H1 (cell line): Measurements from ENCODE around the gene KLHL17. TPM values are rescaled to one million over a fixed set of nuclear protein-coding genes. Genes with fewer than 3 reads are reported as not detected.

ENCODE experiments used
- CTCF ChIA-PET: fragments of 300-600 bp; sonication (Branson Sonifier 250); formaldehyde crosslinking; loops from one replicate; lab custom pipeline; 2021; ENCODE audit not compliant: partially characterized antibody; lab: Charles Lee
- POLR2A ChIA-PET: fragments of 300-600 bp; sonication (Branson Sonifier 250); formaldehyde crosslinking; loops from one replicate; lab custom pipeline; 2021; ENCODE audit warnings: inconsistent platforms; ENCODE audit not compliant: partially characterized antibody; lab: Charles Lee
- DNase-seq, 2 experiments: peaks; one replicate each; pipeline versions ENCODE4 v3.0.0 to v3.0.0-alpha.2; 2010 to 2022; ENCODE audit warnings: low spot score in 2 of 2, low read depth in 1 of 2, mixed read lengths in 1 of 2
- FAIRE-seq: peaks from 2 replicates; lab custom pipeline; 2011; peaks lifted over from hg19 to GRCh38; lab: Jason Lieb, UNC
- H2AFZ ChIP-seq: 2 replicates; pipeline ENCODE4 v1.8.1; 2012; ENCODE audit warnings: low read length, inconsistent platforms
- H2AK5ac ChIP-seq: 2 replicates; pipeline ENCODE4 v1.6.1; 2013; ENCODE audit warnings: low read depth, low read length
- H2BK120ac ChIP-seq: replicated peaks from 2 replicates; pipeline ENCODE3; 2013; ENCODE audit warnings: low read depth, low read length, inconsistent platforms
- H2BK12ac ChIP-seq: 2 replicates; pipeline ENCODE4 v1.6.1; 2013; ENCODE audit warnings: low read depth, low read length
- H2BK15ac ChIP-seq: 2 replicates; pipeline ENCODE4 v1.6.1; 2013; ENCODE audit warnings: low read length
- H2BK20ac ChIP-seq: 2 replicates; pipeline ENCODE4 v1.6.1; 2013; ENCODE audit warnings: low read length
- H2BK5ac ChIP-seq: 2 replicates; pipeline ENCODE4 v1.6.1; 2013; ENCODE audit warnings: low read depth, low read length
- H3K14ac ChIP-seq: 2 replicates; pipeline ENCODE4 v1.6.1; 2013; ENCODE audit warnings: inconsistent platforms; ENCODE audit not compliant: insufficient read length
- H3K18ac ChIP-seq: 2 replicates; pipeline ENCODE4 v1.6.1; 2013; ENCODE audit warnings: low read length; ENCODE audit errors: extremely low read depth
- H3K23ac ChIP-seq: 2 replicates; pipeline ENCODE4 v1.6.1; 2013; ENCODE audit warnings: inconsistent platforms; ENCODE audit not compliant: insufficient read length
- H3K23me2 ChIP-seq: 2 replicates; pipeline ENCODE4 v1.6.1; 2013; ENCODE audit warnings: low read depth, low read length
- H3K27ac ChIP-seq: 2 replicates; pipeline ENCODE4 v1.6.1; 2011; ENCODE audit warnings: low read depth, low read length, inconsistent platforms
- H3K27me3 ChIP-seq, 4 experiments: replicated peaks in 1 of 4; 1 replicate in 1 of 4; 2 replicates in 3 of 4; pipeline versions ENCODE4 v1.6.1 to v1.8.1; 2011 to 2013; ENCODE audit warnings: low read length in 3 of 4, mild to moderate bottlenecking in 3 of 4, inconsistent platforms in 2 of 4, mixed read lengths in 2 of 4, moderate library complexity in 1 of 4; ENCODE audit not compliant: control insufficient read depth in 3 of 4, insufficient read depth in 3 of 4; ENCODE audit errors: extremely low read depth in 1 of 4
- H3K36me3 ChIP-seq, 4 experiments: 2 replicates each; pipeline versions ENCODE4 v1.6.1 to v1.8.1; 2011 to 2013; ENCODE audit warnings: mild to moderate bottlenecking in 4 of 4, low read length in 3 of 4, moderate library complexity in 2 of 4, control low read depth in 1 of 4, inconsistent platforms in 1 of 4; ENCODE audit not compliant: insufficient read depth in 4 of 4, control insufficient read depth in 2 of 4
- H3K4ac ChIP-seq: replicated peaks from 2 replicates; pipeline ENCODE3; 2013; ENCODE audit warnings: low read length, low read depth, mixed read lengths, inconsistent platforms; ENCODE audit not compliant: insufficient read length
- H3K4me1 ChIP-seq, 4 experiments: replicated peaks in 1 of 4; 1 replicate in 1 of 4; 2 replicates in 3 of 4; pipeline versions ENCODE4 v1.6.1 to v1.8.1; 2011 to 2013; ENCODE audit warnings: low read length in 3 of 4, inconsistent platforms in 2 of 4, mixed read lengths in 1 of 4; ENCODE audit not compliant: insufficient read depth in 4 of 4, control insufficient read depth in 3 of 4
- H3K4me2 ChIP-seq, 2 experiments: 2 replicates each; pipeline versions ENCODE4 v1.6.1 to v1.8.1; 2011 to 2013; ENCODE audit warnings: low read depth in 2 of 2, low read length in 2 of 2, control low read depth in 1 of 2, inconsistent platforms in 1 of 2, mild to moderate bottlenecking in 1 of 2; ENCODE audit not compliant: insufficient read depth in 1 of 2
- H3K4me3 ChIP-seq, 4 experiments: fragments of 200-600, 300-600 bp in 1 of 4; sonication (generic), shearing (Covaris generic), sonication (Bioruptor Twin) in 1 of 4; 2 replicates each; pipeline versions ENCODE4 v1.5.1 to v1.8.1; 2011 to 2016; ENCODE audit warnings: low read length in 4 of 4, low read depth in 3 of 4, control low read depth in 2 of 4, inconsistent platforms in 2 of 4, mild to moderate bottlenecking in 2 of 4, mixed read lengths in 1 of 4, moderate library complexity in 1 of 4; ENCODE audit not compliant: insufficient read depth in 2 of 4; ENCODE audit errors: extremely low read depth in 1 of 4
- H3K56ac ChIP-seq: replicated peaks from 2 replicates; pipeline ENCODE3; 2013; ENCODE audit warnings: low read depth, mild to moderate bottlenecking, mixed read lengths, low read length, inconsistent platforms; ENCODE audit not compliant: insufficient read length
- H3K79me1 ChIP-seq: 2 replicates; pipeline ENCODE4 v1.6.1; 2013; ENCODE audit warnings: low read depth, low read length, control low read depth
- H3K79me2 ChIP-seq, 2 experiments: 2 replicates each; pipeline versions ENCODE4 v1.6.1 to v1.8.1; 2012 to 2013; ENCODE audit warnings: low read length in 2 of 2, mild to moderate bottlenecking in 2 of 2, inconsistent platforms in 1 of 2; ENCODE audit not compliant: insufficient read depth in 2 of 2, control insufficient read depth in 1 of 2
- H3K9ac ChIP-seq, 4 experiments: replicated peaks in 1 of 4; 1 replicate in 1 of 4; 2 replicates in 3 of 4; pipeline versions ENCODE4 v1.6.1 to v1.8.1; 2011 to 2013; ENCODE audit warnings: low read depth in 3 of 4, low read length in 3 of 4, control low read depth in 2 of 4, mild to moderate bottlenecking in 2 of 4, moderate library complexity in 2 of 4, inconsistent platforms in 1 of 4; ENCODE audit errors: extremely low read depth in 1 of 4
- H3K9me3 ChIP-seq, 2 experiments: 2 replicates each; pipeline versions ENCODE4 v1.6.1 to v1.8.1; 2012 to 2013; ENCODE audit warnings: mild to moderate bottlenecking in 2 of 2, moderate library complexity in 2 of 2, control low read depth in 1 of 2, inconsistent platforms in 1 of 2, low read depth in 1 of 2, low read length in 1 of 2, mixed read lengths in 1 of 2; ENCODE audit not compliant: insufficient read depth in 2 of 2
- H4K20me1 ChIP-seq, 2 experiments: replicated peaks in 1 of 2; 2 replicates each; pipeline versions ENCODE3 to v1.8.1; 2011 to 2013; ENCODE audit warnings: inconsistent platforms in 2 of 2, low read length in 2 of 2, mild to moderate bottlenecking in 1 of 2; ENCODE audit not compliant: insufficient read depth in 2 of 2, control insufficient read depth in 1 of 2
- H4K5ac ChIP-seq: 2 replicates; pipeline ENCODE4 v1.6.1; 2013; ENCODE audit warnings: low read length, low read depth, mixed read lengths, inconsistent platforms; ENCODE audit not compliant: insufficient read length
- H4K8ac ChIP-seq: 2 replicates; pipeline ENCODE4 v1.8.0; 2013; ENCODE audit warnings: mild to moderate bottlenecking, moderate library complexity, low read length, inconsistent platforms; ENCODE audit not compliant: insufficient read depth; ENCODE audit errors: extremely low read depth
- H4K91ac ChIP-seq: replicated peaks from 2 replicates; pipeline ENCODE3; 2013; ENCODE audit warnings: low read length, mixed read lengths, inconsistent platforms; ENCODE audit not compliant: insufficient read length
- CTBP2 ChIP-seq: IDR thresholded peaks from 2 replicates; pipeline ENCODE4 v1.7.0; 2011; ENCODE audit warnings: borderline replicate concordance, mild to moderate bottlenecking, moderate library complexity, mixed read lengths, low read length; ENCODE audit not compliant: insufficient read depth, insufficient read length
- HDAC6 ChIP-seq: IDR thresholded peaks from one replicate; pipeline ENCODE4 v1.7.1; 2012; ENCODE audit warnings: low read depth, mild to moderate bottlenecking, inconsistent platforms, low read length, moderate library complexity
- POLR2AphosphoS5 ChIP-seq: IDR thresholded peaks from 2 replicates; pipeline ENCODE4 v1.6.1; 2011; ENCODE audit warnings: low read depth, low read length
- RAD21 ChIP-seq, 2 experiments: IDR thresholded peaks in 1 of 2; conservative IDR thresholded peaks in 1 of 2; 2 replicates each; pipeline ENCODE4 v1.6.1; 2011; ENCODE audit warnings: low read depth in 2 of 2, low read length in 2 of 2, improper control_type of control experiment in 1 of 2, inconsistent platforms in 1 of 2, mild to moderate bottlenecking in 1 of 2, moderate library complexity in 1 of 2
- WGBS, 2 experiments: shearing (Covaris generic) in 1 of 2; methylation state at CpG; one replicate each; pipeline versions ENCODE4 v1.1.6 to v1.1.7; 2013 to 2015; ENCODE audit warnings: low lambda C conversion rate in 2 of 2, mixed read lengths in 2 of 2, inconsistent platforms in 1 of 2, low coverage in 1 of 2, missing lambda C conversion rate in 1 of 2; ENCODE audit not compliant: insufficient replicate concordance in 2 of 2, insufficient coverage in 1 of 2, insufficient read length in 1 of 2; ENCODE audit errors: extremely low coverage in 1 of 2, missing lambda C conversion rate in 1 of 2; 5-methylcytosine and 5-hydroxymethylcytosine counted together
- polyA plus RNA-seq, 7 experiments: library from polyadenylated mRNA; depleted of rRNA in 3 of 7; stranded (reverse) in 5 of 7; unstranded in 2 of 7; fragments of >200 nt in 5 of 7; fragments of 200-250 nt in 2 of 7; gene quantifications; 1 replicate in 5 of 7; 2 replicates in 1 of 7; 4 replicates in 1 of 7; pipeline versions ENCODE4 v1.2.1 to v1.2.3, GENCODE V29; 2011 to 2013; ENCODE audit warnings: missing spikeins in 2 of 7, mixed read lengths in 2 of 7
- total RNA-seq: library from RNA; stranded (reverse); fragmentation: NEBNext Ultra II Directional; extraction: Animal tissue kit (Norgen Biotek cat#: 25700); gene quantifications from 2 replicates; pipeline ENCODE4 v1.2.1, GENCODE V29; 2021

KLHL17 gene
- total and polyA plus RNA-seq, 2 of the 8 experiments (the other 6 are each of a cell fraction or from before 2014, with no cell fraction given), result 32.6 to 36.1 TPM

DNA sequence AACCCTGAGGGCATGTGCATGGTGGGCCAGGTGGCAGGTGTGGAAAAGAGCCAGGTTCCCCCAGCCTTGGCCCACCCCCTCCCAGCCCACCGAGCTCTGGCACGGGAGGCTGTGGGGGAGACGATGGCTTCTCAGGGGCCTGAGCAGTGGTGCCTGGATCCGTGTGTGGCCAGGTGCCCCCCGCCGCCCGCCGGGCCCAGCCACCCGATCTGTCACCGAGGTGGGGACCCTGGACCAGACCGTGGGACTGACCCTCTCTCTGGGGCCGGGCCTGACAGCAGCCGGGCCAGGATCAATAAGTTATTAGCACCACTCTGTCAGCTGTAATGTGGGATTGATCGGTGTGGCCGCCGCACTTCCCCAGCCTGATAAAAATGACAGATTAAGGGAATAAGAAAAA, 22.9 kb upstream of the KLHL17 start:
- Histone ChIP-seq H2BK15ac (no peak overlapping the region), H3K27me3 (peaks cover 77 to 86% (median 84%) of the 10 kb centered on the region in 4 experiments), H3K79me2 (no peaks in the 10 kb centered on the region), H4K91ac (no peak overlapping the region), H3K36me3 (peaks cover 0 to 4% (median 0%) of the 10 kb centered on the region in 4 experiments; a peak in 1 of 8 replicates), H2BK12ac (no peak overlapping the region), H3K9me3 (no peaks in the 10 kb centered on the region), H3K14ac (no peak overlapping the region), H3K27ac (no peak overlapping the region), H2AFZ (no peak overlapping the region), H4K8ac (no peak overlapping the region), H2AK5ac (no peak overlapping the region), H3K56ac (no peak overlapping the region), H2BK20ac (no peak overlapping the region), H3K23ac (no peak overlapping the region), H3K79me1 (no peaks in the 10 kb centered on the region), H4K20me1 (peaks cover 10 to 28% of the 10 kb centered on the region in 2 experiments), H4K5ac (no peak overlapping the region), H3K4me2 (no peak overlapping the region), H2BK120ac (no peak overlapping the region), H3K18ac (no peak overlapping the region), H3K9ac (no peak overlapping the region), H2BK5ac (no peak overlapping the region), H3K4me1 (peaks cover 2 to 38% (median 25%) of the 10 kb centered on the region in 4 experiments), H3K23me2 (peaks cover 7% of the 10 kb centered on the region; the same call in 1 of the 2 replicates), H3K4me3 (no peak overlapping the region), H3K4ac (no peak overlapping the region)
- CTCF ChIA-PET, result interaction anchor here (0.8 to 5.3 kb wide), 10 partner anchors 8 to 96 kb away, joined by 3 to 45 read pairs (median 6); partner anchors contain the start of genes PERM1 and PLEKHN1
- 89% methylated on average over 14 of the region's 16 CpGs; no CpG with 5 or more reads in 1 of the 2 experiments for WGBS, 2 experiments
- POLR2A ChIA-PET, result interaction anchor here (0.9 to 9.5 kb wide), 3 partner anchors 9 to 18 kb away, joined by 3 to 65 read pairs (median 14); partner anchors contain the start of gene NOC2L
- no peak for FAIRE-seq
- no peak for TF ChIP-seq POLR2AphosphoS5
- TF ChIP-seq CTBP2, result no peak
- TF ChIP-seq RAD21 (IDR thresholded peaks at IDR 0.05 in 1 of 2, conservative IDR thresholded peaks at IDR 0.05 in 1 of 2; ENCODE audit: low read depth in 2 of 2, low read length in 2 of 2), result no peak
- no peak for TF ChIP-seq HDAC6
- no peak for DNase-seq
